H1 (cell line): ENCODE results near the gene TGM6. TPM values are rescaled to one million over a fixed set of nuclear protein-coding genes. Genes with fewer than 3 reads are reported as not detected.

Source experiments
- CTCF ChIA-PET: fragments of 300-600 bp; sonication (Branson Sonifier 250); formaldehyde crosslinking; loops from one replicate; lab custom pipeline; 2021; ENCODE audit not compliant: partially characterized antibody; lab: Charles Lee
- POLR2A ChIA-PET: fragments of 300-600 bp; sonication (Branson Sonifier 250); formaldehyde crosslinking; loops from one replicate; lab custom pipeline; 2021; ENCODE audit warnings: inconsistent platforms; ENCODE audit not compliant: partially characterized antibody; lab: Charles Lee
- DNase-seq, 2 experiments: peaks; one replicate each; pipeline versions ENCODE4 v3.0.0 to v3.0.0-alpha.2; 2010 to 2022; ENCODE audit warnings: low spot score in 2 of 2, low read depth in 1 of 2, mixed read lengths in 1 of 2
- FAIRE-seq: peaks from 2 replicates; lab custom pipeline; 2011; peaks lifted over from hg19 to GRCh38; lab: Jason Lieb, UNC
- H2AFZ ChIP-seq: 2 replicates; pipeline ENCODE4 v1.8.1; 2012; ENCODE audit warnings: low read length, inconsistent platforms
- H2AK5ac ChIP-seq: 2 replicates; pipeline ENCODE4 v1.6.1; 2013; ENCODE audit warnings: low read depth, low read length
- H2BK120ac ChIP-seq: replicated peaks from 2 replicates; pipeline ENCODE3; 2013; ENCODE audit warnings: low read depth, low read length, inconsistent platforms
- H2BK12ac ChIP-seq: 2 replicates; pipeline ENCODE4 v1.6.1; 2013; ENCODE audit warnings: low read depth, low read length
- H2BK15ac ChIP-seq: 2 replicates; pipeline ENCODE4 v1.6.1; 2013; ENCODE audit warnings: low read length
- H2BK20ac ChIP-seq: 2 replicates; pipeline ENCODE4 v1.6.1; 2013; ENCODE audit warnings: low read length
- H2BK5ac ChIP-seq: 2 replicates; pipeline ENCODE4 v1.6.1; 2013; ENCODE audit warnings: low read depth, low read length
- H3K14ac ChIP-seq: 2 replicates; pipeline ENCODE4 v1.6.1; 2013; ENCODE audit warnings: inconsistent platforms; ENCODE audit not compliant: insufficient read length
- H3K18ac ChIP-seq: 2 replicates; pipeline ENCODE4 v1.6.1; 2013; ENCODE audit warnings: low read length; ENCODE audit errors: extremely low read depth
- H3K23ac ChIP-seq: 2 replicates; pipeline ENCODE4 v1.6.1; 2013; ENCODE audit warnings: inconsistent platforms; ENCODE audit not compliant: insufficient read length
- H3K23me2 ChIP-seq: 2 replicates; pipeline ENCODE4 v1.6.1; 2013; ENCODE audit warnings: low read depth, low read length
- H3K27ac ChIP-seq: 2 replicates; pipeline ENCODE4 v1.6.1; 2011; ENCODE audit warnings: low read depth, low read length, inconsistent platforms
- H3K27me3 ChIP-seq, 4 experiments: replicated peaks in 1 of 4; 1 replicate in 1 of 4; 2 replicates in 3 of 4; pipeline versions ENCODE4 v1.6.1 to v1.8.1; 2011 to 2013; ENCODE audit warnings: low read length in 3 of 4, mild to moderate bottlenecking in 3 of 4, inconsistent platforms in 2 of 4, mixed read lengths in 2 of 4, moderate library complexity in 1 of 4; ENCODE audit not compliant: control insufficient read depth in 3 of 4, insufficient read depth in 3 of 4; ENCODE audit errors: extremely low read depth in 1 of 4
- H3K36me3 ChIP-seq, 4 experiments: 2 replicates each; pipeline versions ENCODE4 v1.6.1 to v1.8.1; 2011 to 2013; ENCODE audit warnings: mild to moderate bottlenecking in 4 of 4, low read length in 3 of 4, moderate library complexity in 2 of 4, control low read depth in 1 of 4, inconsistent platforms in 1 of 4; ENCODE audit not compliant: insufficient read depth in 4 of 4, control insufficient read depth in 2 of 4
- H3K4ac ChIP-seq: replicated peaks from 2 replicates; pipeline ENCODE3; 2013; ENCODE audit warnings: low read length, low read depth, mixed read lengths, inconsistent platforms; ENCODE audit not compliant: insufficient read length
- H3K4me1 ChIP-seq, 4 experiments: replicated peaks in 1 of 4; 1 replicate in 1 of 4; 2 replicates in 3 of 4; pipeline versions ENCODE4 v1.6.1 to v1.8.1; 2011 to 2013; ENCODE audit warnings: low read length in 3 of 4, inconsistent platforms in 2 of 4, mixed read lengths in 1 of 4; ENCODE audit not compliant: insufficient read depth in 4 of 4, control insufficient read depth in 3 of 4
- H3K4me2 ChIP-seq, 2 experiments: 2 replicates each; pipeline versions ENCODE4 v1.6.1 to v1.8.1; 2011 to 2013; ENCODE audit warnings: low read depth in 2 of 2, low read length in 2 of 2, control low read depth in 1 of 2, inconsistent platforms in 1 of 2, mild to moderate bottlenecking in 1 of 2; ENCODE audit not compliant: insufficient read depth in 1 of 2
- H3K4me3 ChIP-seq, 4 experiments: fragments of 200-600, 300-600 bp in 1 of 4; sonication (generic), shearing (Covaris generic), sonication (Bioruptor Twin) in 1 of 4; 2 replicates each; pipeline versions ENCODE4 v1.5.1 to v1.8.1; 2011 to 2016; ENCODE audit warnings: low read length in 4 of 4, low read depth in 3 of 4, control low read depth in 2 of 4, inconsistent platforms in 2 of 4, mild to moderate bottlenecking in 2 of 4, mixed read lengths in 1 of 4, moderate library complexity in 1 of 4; ENCODE audit not compliant: insufficient read depth in 2 of 4; ENCODE audit errors: extremely low read depth in 1 of 4
- H3K56ac ChIP-seq: replicated peaks from 2 replicates; pipeline ENCODE3; 2013; ENCODE audit warnings: low read depth, mild to moderate bottlenecking, mixed read lengths, low read length, inconsistent platforms; ENCODE audit not compliant: insufficient read length
- H3K79me1 ChIP-seq: 2 replicates; pipeline ENCODE4 v1.6.1; 2013; ENCODE audit warnings: low read depth, low read length, control low read depth
- H3K79me2 ChIP-seq, 2 experiments: 2 replicates each; pipeline versions ENCODE4 v1.6.1 to v1.8.1; 2012 to 2013; ENCODE audit warnings: low read length in 2 of 2, mild to moderate bottlenecking in 2 of 2, inconsistent platforms in 1 of 2; ENCODE audit not compliant: insufficient read depth in 2 of 2, control insufficient read depth in 1 of 2
- H3K9ac ChIP-seq, 4 experiments: replicated peaks in 1 of 4; 1 replicate in 1 of 4; 2 replicates in 3 of 4; pipeline versions ENCODE4 v1.6.1 to v1.8.1; 2011 to 2013; ENCODE audit warnings: low read depth in 3 of 4, low read length in 3 of 4, control low read depth in 2 of 4, mild to moderate bottlenecking in 2 of 4, moderate library complexity in 2 of 4, inconsistent platforms in 1 of 4; ENCODE audit errors: extremely low read depth in 1 of 4
- H3K9me3 ChIP-seq, 2 experiments: 2 replicates each; pipeline versions ENCODE4 v1.6.1 to v1.8.1; 2012 to 2013; ENCODE audit warnings: mild to moderate bottlenecking in 2 of 2, moderate library complexity in 2 of 2, control low read depth in 1 of 2, inconsistent platforms in 1 of 2, low read depth in 1 of 2, low read length in 1 of 2, mixed read lengths in 1 of 2; ENCODE audit not compliant: insufficient read depth in 2 of 2
- H4K20me1 ChIP-seq, 2 experiments: replicated peaks in 1 of 2; 2 replicates each; pipeline versions ENCODE3 to v1.8.1; 2011 to 2013; ENCODE audit warnings: inconsistent platforms in 2 of 2, low read length in 2 of 2, mild to moderate bottlenecking in 1 of 2; ENCODE audit not compliant: insufficient read depth in 2 of 2, control insufficient read depth in 1 of 2
- H4K5ac ChIP-seq: 2 replicates; pipeline ENCODE4 v1.6.1; 2013; ENCODE audit warnings: low read length, low read depth, mixed read lengths, inconsistent platforms; ENCODE audit not compliant: insufficient read length
- H4K8ac ChIP-seq: 2 replicates; pipeline ENCODE4 v1.8.0; 2013; ENCODE audit warnings: mild to moderate bottlenecking, moderate library complexity, low read length, inconsistent platforms; ENCODE audit not compliant: insufficient read depth; ENCODE audit errors: extremely low read depth
- H4K91ac ChIP-seq: replicated peaks from 2 replicates; pipeline ENCODE3; 2013; ENCODE audit warnings: low read length, mixed read lengths, inconsistent platforms; ENCODE audit not compliant: insufficient read length
- SIN3A ChIP-seq, 2 experiments: IDR thresholded peaks in 1 of 2; conservative IDR thresholded peaks in 1 of 2; 2 replicates each; pipeline ENCODE4 v1.6.1; 2011 to 2012; ENCODE audit warnings: low read length in 2 of 2, improper control_type of control experiment in 1 of 2, low read depth in 1 of 2, mild to moderate bottlenecking in 1 of 2
- TAF1 ChIP-seq: IDR thresholded peaks from 2 replicates; pipeline ENCODE4 v1.6.1; 2011; ENCODE audit warnings: mild to moderate bottlenecking, low read depth, low read length
- WGBS, 2 experiments: shearing (Covaris generic) in 1 of 2; methylation state at CpG; one replicate each; pipeline versions ENCODE4 v1.1.6 to v1.1.7; 2013 to 2015; ENCODE audit warnings: low lambda C conversion rate in 2 of 2, mixed read lengths in 2 of 2, inconsistent platforms in 1 of 2, low coverage in 1 of 2, missing lambda C conversion rate in 1 of 2; ENCODE audit not compliant: insufficient replicate concordance in 2 of 2, insufficient coverage in 1 of 2, insufficient read length in 1 of 2; ENCODE audit errors: extremely low coverage in 1 of 2, missing lambda C conversion rate in 1 of 2; 5-methylcytosine and 5-hydroxymethylcytosine counted together
- polyA plus RNA-seq, 7 experiments: library from polyadenylated mRNA; depleted of rRNA in 3 of 7; stranded (reverse) in 5 of 7; unstranded in 2 of 7; fragments of >200 nt in 5 of 7; fragments of 200-250 nt in 2 of 7; gene quantifications; 1 replicate in 5 of 7; 2 replicates in 1 of 7; 4 replicates in 1 of 7; pipeline versions ENCODE4 v1.2.1 to v1.2.3, GENCODE V29; 2011 to 2013; ENCODE audit warnings: missing spikeins in 2 of 7, mixed read lengths in 2 of 7
- total RNA-seq: library from RNA; stranded (reverse); fragmentation: NEBNext Ultra II Directional; extraction: Animal tissue kit (Norgen Biotek cat#: 25700); gene quantifications from 2 replicates; pipeline ENCODE4 v1.2.1, GENCODE V29; 2021

Gene TGM6
- total and polyA plus RNA-seq, 2 of the 8 experiments (the other 6 are each of a cell fraction or from before 2014, with no cell fraction given): 0.03 TPM; not detected in 1

DNA sequence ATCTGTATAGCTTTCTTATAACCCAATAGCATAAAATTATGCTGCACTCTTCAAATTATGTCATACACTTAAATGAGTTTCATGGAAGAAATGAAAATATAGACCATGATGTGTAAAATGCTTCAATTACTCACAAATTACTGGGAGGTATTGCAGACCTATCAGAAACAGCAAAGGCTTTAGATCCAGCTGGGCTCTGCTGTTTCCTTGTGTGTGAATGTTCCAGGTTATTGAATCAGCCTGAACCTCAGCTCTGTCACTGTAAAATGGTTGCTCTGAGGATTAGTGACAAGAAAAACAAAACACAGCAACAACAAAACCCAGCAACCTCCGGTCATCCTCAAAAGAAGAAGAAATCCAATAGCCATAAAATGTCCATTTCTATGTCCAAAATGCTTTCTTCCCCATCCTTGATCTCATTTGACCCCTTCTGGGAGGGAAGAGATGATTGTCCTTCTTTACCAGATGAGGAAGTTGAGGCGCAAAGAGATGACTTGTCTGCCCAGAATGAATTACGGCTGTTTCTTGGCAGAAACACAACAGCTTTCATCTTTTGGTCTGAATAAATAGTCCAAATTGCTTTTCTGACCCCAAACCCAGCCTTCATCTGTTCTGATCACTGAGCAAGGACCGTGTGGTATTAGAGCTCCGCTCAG, 42.2 kb upstream of the TGM6 start:
- DNase-seq: no peak
- no peak overlapping the region for H4K5ac ChIP-seq
- H2BK5ac ChIP-seq: no peak overlapping the region
- no peak overlapping the region for H3K9ac ChIP-seq
- H2BK20ac ChIP-seq: no peak overlapping the region
- H3K14ac ChIP-seq: no peak overlapping the region
- no peak overlapping the region for H2BK15ac ChIP-seq
- H3K23ac ChIP-seq: no peak overlapping the region
- no peaks in the 10 kb centered on the region for H3K79me2 ChIP-seq
- H4K20me1 ChIP-seq: no peaks in the 10 kb centered on the region
- no peaks in the 10 kb centered on the region for H3K79me1 ChIP-seq
- no peak overlapping the region for H2BK12ac ChIP-seq
- no peak overlapping the region for H3K18ac ChIP-seq
- no peak overlapping the region for H4K8ac ChIP-seq
- TF ChIP-seq SIN3A (conservative IDR thresholded peaks at IDR 0.05 in 1 of 2, IDR thresholded peaks at IDR 0.05 in 1 of 2; ENCODE audit: low read depth in 1 of 2, low read length in 2 of 2) (no peak), TAF1 (no peak)
- no peak overlapping the region for H2AFZ ChIP-seq
- H3K4me3 ChIP-seq: no peak overlapping the region
- ChIA-PET POLR2A (no interaction called here), CTCF (interaction anchor here (0.6 to 4.6 kb wide), 7 partner anchors 9 to 130 kb away, joined by 3 to 31 read pairs (median 4); no protein-coding TSS in a partner anchor)
- no peak overlapping the region for H3K27ac ChIP-seq
- H3K4me2 ChIP-seq: no peak overlapping the region
- no peaks in the 10 kb centered on the region for H3K27me3 ChIP-seq
- H4K91ac ChIP-seq: no peak overlapping the region
- H3K23me2 ChIP-seq: no peaks in the 10 kb centered on the region
- H3K56ac ChIP-seq: no peak overlapping the region
- no peaks in the 10 kb centered on the region for H3K4me1 ChIP-seq
- H2AK5ac ChIP-seq: no peak overlapping the region
- FAIRE-seq: no peak
- WGBS, 2 experiments: 97% methylated on average over 5 of the region's 5 CpGs; no CpG with 5 or more reads in 1 of the 2 experiments
- no peak overlapping the region for H2BK120ac ChIP-seq
- H3K4ac ChIP-seq: no peak overlapping the region
- no peaks in the 10 kb centered on the region for H3K9me3 ChIP-seq
- no peaks in the 10 kb centered on the region for H3K36me3 ChIP-seq
